T follicular helper cell (primary cell): ENCODE data around the gene FSTL1.
A peak's percentile ranks its signal among the peaks of the same experiment; 100 is the strongest.

Experiments
- DNase-seq: peaks from one replicate; pipeline ENCODE4 v3.0.0-alpha.2; 2020; ENCODE audit warnings: low read depth

The FSTL1 gene

GRCh38 chr3:120355486-120355885 is 95.3 kb downstream of the FSTL1 start:
- DNase-seq, result no peak

GRCh38 chr3:120353463-120353862 is 97.3 kb downstream of the FSTL1 start:
- DNase-seq, result no peak

- DNase-seq, result no peak
Measured at GRCh38 chr3:120352017-120352416, 98.8 kb downstream of the FSTL1 start.

GRCh38 chr3:120350401-120350941 is 100.3 kb downstream of the FSTL1 start:
- no peak for DNase-seq

GRCh38 chr3:120349855-120350125 is 101.0 kb downstream of the FSTL1 start:
- no peak for DNase-seq

- peak; percentile 84 for DNase-seq
Measured at GRCh38 chr3:120348991-120349854, 101.6 kb downstream of the FSTL1 start, which contains the start of gene LRRC58. LRRC58 (minus strand) TSS chr3:120349354; CDS start chr3:120349243, 111 bp downstream.

- peak; percentile 47 for DNase-seq
Measured at GRCh38 chr3:120348065-120348990, 102.5 kb downstream of the FSTL1 start.

GRCh38 chr3:120344349-120344748 is 106.4 kb downstream of the FSTL1 start:
- no peak for DNase-seq
